ENCODE data around the gene POT1.

DNA sequence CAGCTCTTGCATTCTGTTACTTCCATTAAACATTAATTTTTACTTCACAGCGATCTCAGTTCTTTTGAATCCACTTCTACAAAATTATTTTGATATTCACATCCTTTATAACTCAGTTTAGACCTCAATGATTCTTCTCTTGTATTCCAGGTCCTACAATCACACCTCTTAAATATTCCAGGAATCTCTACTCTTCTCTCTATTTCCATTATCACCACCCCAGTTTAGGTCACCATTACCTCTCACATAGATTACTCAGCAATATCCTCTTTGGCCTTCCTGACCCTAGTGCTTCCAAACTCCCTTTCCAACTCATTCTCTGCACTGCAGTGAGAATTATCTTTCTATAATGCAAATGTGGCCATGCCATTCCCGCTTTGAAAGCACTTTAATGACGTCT, 136.9 kb downstream of the POT1 start:
- TF ChIP-seq, protein P1, sequence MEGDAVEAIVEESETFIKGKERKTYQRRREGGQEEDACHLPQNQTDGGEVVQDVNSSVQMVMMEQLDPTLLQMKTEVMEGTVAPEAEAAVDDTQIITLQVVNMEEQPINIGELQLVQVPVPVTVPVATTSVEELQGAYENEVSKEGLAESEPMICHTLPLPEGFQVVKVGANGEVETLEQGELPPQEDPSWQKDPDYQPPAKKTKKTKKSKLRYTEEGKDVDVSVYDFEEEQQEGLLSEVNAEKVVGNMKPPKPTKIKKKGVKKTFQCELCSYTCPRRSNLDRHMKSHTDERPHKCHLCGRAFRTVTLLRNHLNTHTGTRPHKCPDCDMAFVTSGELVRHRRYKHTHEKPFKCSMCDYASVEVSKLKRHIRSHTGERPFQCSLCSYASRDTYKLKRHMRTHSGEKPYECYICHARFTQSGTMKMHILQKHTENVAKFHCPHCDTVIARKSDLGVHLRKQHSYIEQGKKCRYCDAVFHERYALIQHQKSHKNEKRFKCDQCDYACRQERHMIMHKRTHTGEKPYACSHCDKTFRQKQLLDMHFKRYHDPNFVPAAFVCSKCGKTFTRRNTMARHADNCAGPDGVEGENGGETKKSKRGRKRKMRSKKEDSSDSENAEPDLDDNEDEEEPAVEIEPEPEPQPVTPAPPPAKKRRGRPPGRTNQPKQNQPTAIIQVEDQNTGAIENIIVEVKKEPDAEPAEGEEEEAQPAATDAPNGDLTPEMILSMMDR (IDR thresholded peaks at IDR 0.05 in 8 of 11, conservative IDR thresholded peaks at IDR 0.05 in 3 of 11): no peak
- no peak for TF ChIP-seq POLR2A (IDR thresholded peaks at IDR 0.05)
- TF ChIP-seq POLR2AphosphoS5 (IDR thresholded peaks at IDR 0.05): no peak

All from spleen (tissue), 7 donors.